ENCODE data around the gene DNMT3B.
"Not testable (repeated sequence)": the region's sequence is repeated elsewhere in the genome, so short reads cannot be mapped to it uniquely, and the experiment has no call there.

DNMT3B gene

GRCh38 chr20:32789896-32790750 lies 27.9 kb downstream of the DNMT3B start:
- DNase-seq (ENCODE audit: low read depth, low spot score), result peak; percentile 87

DNA sequence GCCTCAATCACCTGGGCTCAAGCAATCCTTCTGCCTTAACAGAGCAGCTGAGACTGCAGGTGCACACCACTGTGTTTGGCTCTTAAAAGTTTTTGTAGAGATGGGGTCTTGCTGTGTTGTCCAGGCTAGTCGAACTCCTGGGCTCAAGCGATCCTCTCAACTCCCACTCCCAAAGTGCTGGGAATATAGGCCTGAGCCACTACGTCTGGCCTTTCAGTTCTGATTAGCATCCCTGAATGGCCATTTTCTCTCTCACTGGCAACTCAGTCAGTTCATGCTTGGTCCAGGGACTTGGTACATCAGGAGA lies 28.5 kb downstream of the DNMT3B start:
- DNase-seq (ENCODE audit: low read depth, low spot score), result no peak

DNA sequence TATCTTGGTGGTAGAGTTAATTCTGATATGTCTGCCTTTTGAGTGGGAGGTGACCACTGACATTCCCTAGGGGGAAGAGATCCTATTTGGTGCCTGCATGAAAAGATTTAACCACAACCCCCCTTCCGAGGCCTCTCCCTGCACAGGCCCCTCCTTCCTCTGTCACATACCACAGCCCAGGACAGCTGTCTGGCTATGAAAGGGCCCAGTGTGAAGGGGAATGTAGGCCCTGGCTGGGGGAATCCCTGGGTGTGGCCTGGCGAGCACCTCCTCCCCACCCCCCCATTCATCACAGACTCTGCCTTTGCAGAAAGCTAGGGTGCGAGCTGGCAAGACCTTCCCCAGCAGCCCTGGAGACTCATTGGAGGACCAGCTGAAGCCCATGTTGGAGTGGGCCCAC lies 30.1 kb downstream of the DNMT3B start:
- DNase-seq (ENCODE audit: low read depth, low spot score), result peak; percentile 79

GRCh38 chr20:32792731-32793458 lies 30.7 kb downstream of the DNMT3B start:
- no peak for DNase-seq (ENCODE audit: low read depth, low spot score)

- no peak for DNase-seq (ENCODE audit: low read depth, low spot score)
Measured at GRCh38 chr20:32796383-32796948, 34.3 kb downstream of the DNMT3B start.

- peak; percentile 30 for DNase-seq (ENCODE audit: low read depth, low spot score)
Measured at GRCh38 chr20:32796981-32797451, 34.8 kb downstream of the DNMT3B start.

- DNase-seq (ENCODE audit: low read depth, low spot score), result not testable (repeated sequence)
Measured at GRCh38 chr20:32797571-32797970, 35.4 kb downstream of the DNMT3B start.

GRCh38 chr20:32798046-32798981 lies 36.1 kb downstream of the DNMT3B start:
- DNase-seq (ENCODE audit: low read depth, low spot score), result no peak

DNA sequence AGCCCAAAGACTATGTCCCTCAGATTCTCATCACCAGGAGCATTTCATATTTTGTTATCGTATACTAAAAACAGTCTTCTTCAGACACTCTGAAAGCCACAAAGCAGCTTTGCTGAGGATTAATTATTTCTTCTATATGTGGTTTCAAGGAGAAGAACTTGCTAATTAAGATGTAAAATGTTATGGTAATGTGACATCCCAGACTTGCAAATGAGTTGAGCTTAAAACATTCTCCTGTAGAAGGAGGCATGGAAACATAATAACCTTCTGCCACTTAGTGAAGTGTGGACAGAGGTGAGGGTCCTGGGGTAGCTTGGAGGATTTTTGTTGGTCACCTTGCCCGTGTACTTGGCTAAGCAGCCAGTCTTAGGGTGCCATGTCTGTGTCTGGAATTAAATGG lies 40.9 kb downstream of the DNMT3B start:
- DNase-seq (ENCODE audit: low read depth, low spot score), result no peak

- DNase-seq (ENCODE audit: low read depth, low spot score), result no peak
Measured at GRCh38 chr20:32804022-32804715, 42.0 kb downstream of the DNMT3B start.

DNA sequence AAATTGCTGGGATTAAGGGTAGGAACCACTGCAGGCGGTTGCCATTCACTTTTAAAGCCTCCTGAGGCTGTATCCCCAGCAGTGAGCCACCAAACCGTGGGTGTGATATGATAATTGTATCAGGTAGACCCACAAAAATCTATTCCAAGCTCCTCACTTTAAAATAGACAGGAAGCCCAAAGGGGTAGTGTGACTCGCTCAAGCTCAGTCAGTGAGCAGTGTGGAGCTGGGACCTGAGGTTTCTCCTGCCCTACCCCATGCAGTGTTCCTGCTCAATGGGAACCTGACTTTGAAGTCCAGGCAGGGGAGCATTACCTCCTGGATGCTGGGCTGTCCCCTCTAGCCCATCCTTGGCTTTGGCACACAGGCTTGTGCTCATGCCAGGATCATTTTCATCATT lies 42.6 kb downstream of the DNMT3B start:
- DNase-seq (ENCODE audit: low read depth, low spot score), result no peak

DNA sequence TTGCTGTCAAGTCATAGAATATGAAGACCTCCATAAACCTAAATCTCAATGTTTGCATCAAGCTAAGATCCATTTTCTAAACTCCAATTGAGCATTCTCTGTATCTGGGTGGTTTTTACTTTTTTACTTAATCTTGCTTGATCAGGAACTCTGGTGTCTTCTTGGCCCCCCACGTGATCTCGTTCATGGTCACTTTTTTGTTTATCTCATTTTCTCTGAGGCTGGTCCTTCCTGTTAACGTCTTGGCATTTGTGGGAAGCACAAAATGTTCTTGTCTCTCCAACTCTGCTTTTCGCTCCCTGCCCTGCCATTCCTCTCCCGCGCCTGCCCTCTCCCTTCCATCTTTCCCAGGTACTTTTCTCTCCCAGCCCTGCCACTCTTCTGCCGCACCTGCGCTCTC lies 43.5 kb downstream of the DNMT3B start:
- DNase-seq (ENCODE audit: low read depth, low spot score), result no peak

GRCh38 chr20:32806356-32806755 lies 44.2 kb downstream of the DNMT3B start:
- DNase-seq (ENCODE audit: low read depth, low spot score), result no peak

GRCh38 chr20:32807706-32808105 lies 45.5 kb downstream of the DNMT3B start:
- DNase-seq (ENCODE audit: low read depth, low spot score), result peak; percentile 43

DNA sequence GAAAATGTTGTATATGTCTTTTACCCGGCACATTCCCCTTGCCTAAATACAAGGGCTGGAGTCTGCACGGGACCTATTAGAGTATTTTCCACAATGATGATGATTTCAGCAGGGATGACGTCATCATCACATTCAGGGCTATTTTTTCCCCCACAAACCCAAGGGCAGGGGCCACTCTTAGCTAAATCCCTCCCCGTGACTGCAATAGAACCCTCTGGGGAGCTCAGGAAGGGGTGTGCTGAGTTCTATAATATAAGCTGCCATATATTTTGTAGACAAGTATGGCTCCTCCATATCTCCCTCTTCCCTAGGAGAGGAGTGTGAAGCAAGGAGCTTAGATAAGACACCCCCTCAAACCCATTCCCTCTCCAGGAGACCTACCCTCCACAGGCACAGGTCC lies 46.3 kb downstream of the DNMT3B start:
- DNase-seq (ENCODE audit: low read depth, low spot score), result peak; percentile 16

GRCh38 chr20:32809907-32810306 lies 47.7 kb downstream of the DNMT3B start:
- DNase-seq (ENCODE audit: low read depth, low spot score), result no peak

GRCh38 chr20:32810941-32811340 lies 48.8 kb downstream of the DNMT3B start:
- DNase-seq (ENCODE audit: low read depth, low spot score), result no peak

DNA sequence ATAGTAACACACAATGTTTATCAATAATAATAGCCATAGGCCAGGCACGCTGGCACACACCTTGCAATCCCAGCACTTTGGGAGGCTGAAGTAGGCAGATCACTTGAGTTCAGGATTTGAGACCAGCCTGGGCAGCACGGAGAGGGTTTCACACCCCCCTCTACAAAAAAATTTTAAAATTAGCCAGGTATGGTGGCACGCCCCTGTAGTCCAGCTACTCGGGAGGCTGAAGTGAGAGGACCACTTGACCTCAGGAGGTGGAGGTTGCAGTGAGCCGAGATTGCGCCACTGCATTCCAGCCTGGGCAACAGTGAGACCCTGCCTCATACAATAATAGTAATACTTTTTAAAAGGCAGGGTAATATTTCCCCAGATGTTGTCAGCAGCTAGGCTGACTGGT lies 49.7 kb downstream of the DNMT3B start:
- DNase-seq (ENCODE audit: low read depth, low spot score), result no peak

GRCh38 chr20:32819992-32820697 lies 58.0 kb downstream of the DNMT3B start:
- peak; percentile 89 for DNase-seq (ENCODE audit: low read depth, low spot score)

- no peak for DNase-seq (ENCODE audit: low read depth, low spot score)
Measured at GRCh38 chr20:32820698-32821377, 58.7 kb downstream of the DNMT3B start.

Data from astrocyte of the hippocampus (primary cell).